ENCODE data around the gene PLET1. TPM values are rescaled to one million over a fixed set of nuclear protein-coding genes. Genes with fewer than 3 reads are reported as not detected.

The PLET1 gene
- total and polyA plus RNA-seq, 9 of the 15 experiments (the other 6 are each of a cell fraction or from before 2014, with no cell fraction given) = not detected

- TF ChIP-seq ZNF766 (CRISPR knock-in tag; conservative IDR thresholded peaks at IDR 0.05) = no peak
- TF ChIP-seq ZNF449 (CRISPR knock-in tag; IDR thresholded peaks at IDR 0.05) = no peak
- TF ChIP-seq THRB (CRISPR knock-in tag; conservative IDR thresholded peaks at IDR 0.05) = no peak
- TF ChIP-seq EP400 (IDR thresholded peaks at IDR 0.05) = no peak
- no peak for TF ChIP-seq ARID3A (IDR thresholded peaks at IDR 0.05; ENCODE audit: borderline replicate concordance, low read depth, low read length)
- TF ChIP-seq ZNF79 (CRISPR knock-in tag; IDR thresholded peaks at IDR 0.05; ENCODE audit: low read depth) = no peak
- no peak for TF ChIP-seq PURB (CRISPR knock-in tag; IDR thresholded peaks at IDR 0.05; ENCODE audit: low read depth)
- no peak for TF ChIP-seq TGIF2 (CRISPR knock-in tag; IDR thresholded peaks at IDR 0.05)
- peak; percentile 57; the same call in 1 of the 2 replicates for TF ChIP-seq BHLHE40 (IDR thresholded peaks at IDR 0.05; ENCODE audit: low read length)
- TF ChIP-seq CHAMP1 (IDR thresholded peaks at IDR 0.05) = no peak
- TF ChIP-seq PTBP1 (IDR thresholded peaks at IDR 0.05; ENCODE audit: low read depth, low read length) = no peak
- no peak for TF ChIP-seq ZC3H4 (CRISPR knock-in tag; IDR thresholded peaks at IDR 0.05; ENCODE audit: borderline replicate concordance)
- TF ChIP-seq FOXP1 (CRISPR knock-in tag; IDR thresholded peaks at IDR 0.05) = no peak
- TF ChIP-seq ZBTB17 (CRISPR knock-in tag; IDR thresholded peaks at IDR 0.05) = no peak
- TF ChIP-seq NCOA4 (IDR thresholded peaks at IDR 0.05; ENCODE audit: partially characterized antibody) = no peak
- no peak for TF ChIP-seq ZBTB43 (CRISPR knock-in tag; IDR thresholded peaks at IDR 0.05)
Measured at GRCh38 chr11:112289588-112290492, 29.2 kb upstream of the PLET1 start (continued).
